Measurements from ENCODE around the gene OR5AC2.

GRCh38 chr3:98109807-98110549 is 23.0 kb downstream of the OR5AC2 start:
- no peak for TF ChIP-seq TCF12 (IDR thresholded peaks at IDR 0.05; ENCODE audit: low read depth)
- no peak for TF ChIP-seq EP300 (IDR thresholded peaks at IDR 0.05; ENCODE audit: borderline replicate concordance)
- no peak for TF ChIP-seq REST (IDR thresholded peaks at IDR 0.05; ENCODE audit: low read depth)
- no peak for TF ChIP-seq YY1 (IDR thresholded peaks at IDR 0.05; ENCODE audit: low read depth)
- no peak for TF ChIP-seq RAD21 (IDR thresholded peaks at IDR 0.05; ENCODE audit: low read depth)
